Prostate gland (tissue), 2 donors: ENCODE data around the gene H6PD. TPM values are rescaled to one million over a fixed set of nuclear protein-coding genes. Genes with fewer than 3 reads are reported as not detected.

Experiments
- DNase-seq: peaks from one replicate; pipeline ENCODE4 v3.0.0-alpha.2; 2019; ENCODE audit warnings: low spot score
- H3K27ac ChIP-seq, 2 donors: fragments of 200-600 bp; sonication (generic); 2 replicates each; pipeline ENCODE4 v1.5.1; 2017 to 2019
- H3K27me3 ChIP-seq: fragments of 200-600 bp; sonication (generic); replicated peaks from 2 replicates; pipeline ENCODE4 v1.5.1; 2019; ENCODE audit not compliant: insufficient read depth
- H3K36me3 ChIP-seq, 2 donors: fragments of 200-600 bp; sonication (generic); 1 replicate in 1 of 2; 2 replicates in 1 of 2; pipeline versions ENCODE4 v1.5.1 to v1.8.1; 2017 to 2019
- H3K4me1 ChIP-seq: fragments of 200-600 bp; sonication (generic); replicated peaks from 2 replicates; pipeline ENCODE4 v1.5.1; 2019
- H3K4me3 ChIP-seq, 2 donors: fragments of 200-600 bp; sonication (generic); 2 replicates each; pipeline ENCODE4 v1.5.1; 2017 to 2019
- H3K9me3 ChIP-seq: fragments of 200-600 bp; sonication (generic); 2 replicates; pipeline ENCODE4 v1.5.1; 2017
- CTCF ChIP-seq, 4 experiments: fragments of 200-600 bp in 2 of 4; fragments of 450-650 bp in 2 of 4; sonication (generic) in 2 of 4; IDR thresholded peaks; 1 replicate in 3 of 4; 2 replicates in 1 of 4; pipeline ENCODE4 v1.5.1; 2016 to 2019; ENCODE audit warnings: antibody characterized with exemption in 4 of 4, mild to moderate bottlenecking in 2 of 4, moderate library complexity in 2 of 4
- POLR2A ChIP-seq: fragments of 450-650 bp; IDR thresholded peaks from one replicate; pipeline ENCODE4 v1.6.1; 2016; ENCODE audit warnings: antibody characterized with exemption, mild to moderate bottlenecking
- POLR2AphosphoS5 ChIP-seq: sonication (generic); formaldehyde crosslinking; IDR thresholded peaks from one replicate; pipeline ENCODE4 v1.6.1; 2017; ENCODE audit warnings: antibody characterized with exemption
- WGBS: methylation state at CpG from one replicate; pipeline ENCODE4 v1.1.5; 2018; 5-methylcytosine and 5-hydroxymethylcytosine counted together
- intact Hi-C: fragments of 100-400 bp; cut with DNase I; formaldehyde crosslinking; loops from one replicate; pipeline ENCODE4 v1.14.2; 2022
- total RNA-seq, 2 donors: library from RNA; depleted of rRNA; stranded (reverse); fragments of >200 nt; gene quantifications; one replicate each; pipeline ENCODE4 v1.1.0, GENCODE V29; 2016

The H6PD gene
- total RNA-seq, 2 donors from 2014 or later, result 52.8 to 88.8 TPM

- H3K4me3 ChIP-seq, result no peak overlapping the region
- H3K4me1 ChIP-seq, result no peaks in the 10 kb centered on the region
- H3K36me3 ChIP-seq, result peaks cover 3 to 10% of the 10 kb centered on the region in 2 donors
- 99% methylated on average over 9 of the region's 9 CpGs for WGBS
- no peak for DNase-seq
- intact Hi-C loops, result no loop called here
- no peak overlapping the region for H3K27ac ChIP-seq
- TF ChIP-seq CTCF (IDR thresholded peaks at IDR 0.05), result no peak
- TF ChIP-seq POLR2A, result no peak
- TF ChIP-seq POLR2AphosphoS5, result no peak
- H3K9me3 ChIP-seq, result no peaks in the 10 kb centered on the region
- no peaks in the 10 kb centered on the region for H3K27me3 ChIP-seq
These were observed 24.1 kb downstream of the H6PD start for GRCh38 chr1:9258629-9259028.

- no peaks in the 10 kb centered on the region for H3K4me1 ChIP-seq
- intact Hi-C loops, result no loop called here
- WGBS, result 97% methylated on average over 20 of the region's 20 CpGs
- no peaks in the 10 kb centered on the region for H3K27me3 ChIP-seq
- no peak for DNase-seq
- peaks cover 19 to 24% of the 10 kb centered on the region in 2 donors for H3K36me3 ChIP-seq
- H3K9me3 ChIP-seq, result no peaks in the 10 kb centered on the region
- no peak overlapping the region for H3K27ac ChIP-seq
- no peak for TF ChIP-seq CTCF (IDR thresholded peaks at IDR 0.05)
- no peak for TF ChIP-seq POLR2AphosphoS5
- TF ChIP-seq POLR2A, result no peak
- H3K4me3 ChIP-seq, result no peak overlapping the region
These were observed 25.6 kb downstream of the H6PD start for GRCh38 chr1:9260059-9260766.

GRCh38 chr1:9261496-9261895 lies 26.9 kb downstream of the H6PD start:
- DNase-seq, result no peak
- H3K4me3 ChIP-seq, result no peak overlapping the region
- intact Hi-C loops, result no loop called here
- H3K27me3 ChIP-seq, result no peaks in the 10 kb centered on the region
- no peaks in the 10 kb centered on the region for H3K4me1 ChIP-seq
- 90% methylated on average over 8 of the region's 8 CpGs for WGBS
- TF ChIP-seq CTCF (IDR thresholded peaks at IDR 0.05) (no peak), POLR2A (no peak), POLR2AphosphoS5 (no peak)
- H3K27ac ChIP-seq, result no peak overlapping the region
- H3K9me3 ChIP-seq, result no peaks in the 10 kb centered on the region
- H3K36me3 ChIP-seq, result peaks cover 21 to 25% of the 10 kb centered on the region in 2 donors

- Histone ChIP-seq H3K4me1 (no peaks in the 10 kb centered on the region), H3K4me3 (no peak overlapping the region), H3K36me3 (peaks cover 21 to 25% of the 10 kb centered on the region in 2 donors), H3K9me3 (no peaks in the 10 kb centered on the region), H3K27me3 (no peaks in the 10 kb centered on the region), H3K27ac (no peak overlapping the region)
- 89% methylated on average over 28 of the region's 33 CpGs for WGBS
- intact Hi-C loops, result no loop called here
- DNase-seq, result no peak
- TF ChIP-seq POLR2A (no peak), POLR2AphosphoS5 (no peak)
These were observed 27.8 kb downstream of the H6PD start for GRCh38 chr1:9262096-9262986.

- H3K27me3 ChIP-seq, result no peaks in the 10 kb centered on the region
- DNase-seq, result no peak
- no peak overlapping the region for H3K27ac ChIP-seq
- H3K4me3 ChIP-seq, result no peak overlapping the region
- H3K9me3 ChIP-seq, result no peaks in the 10 kb centered on the region
- TF ChIP-seq POLR2A, result no peak
- TF ChIP-seq POLR2AphosphoS5, result no peak
- TF ChIP-seq CTCF (IDR thresholded peaks at IDR 0.05), result no peak
- H3K36me3 ChIP-seq, result peaks cover 21 to 25% of the 10 kb centered on the region in 2 donors
- intact Hi-C loops, result no loop called here
- WGBS, result 89% methylated on average over 26 of the region's 26 CpGs
- no peaks in the 10 kb centered on the region for H3K4me1 ChIP-seq
These were observed 28.8 kb downstream of the H6PD start for GRCh38 chr1:9263276-9263855.
